Measurements from ENCODE around the gene RHBDL1.
A peak's percentile ranks its signal among the peaks of the same experiment; 100 is the strongest.

Gene RHBDL1

GRCh38 chr16:695355-696089 is 20.1 kb downstream of the RHBDL1 start:
- Histone ChIP-seq H3K9me3 (ENCODE audit: control insufficient read depth in 2 of 2, low read length in 2 of 2) (no peaks in the 10 kb centered on the region), H3K4me3 (ENCODE audit: low read length in 2 of 2) (peak overlapping the region; percentile 59 to 73), H3K9ac (ENCODE audit: low read depth in 1 of 2, low read length in 2 of 2) (peak overlapping the region; percentile 33 to 41), H3K27ac (ENCODE audit: low read depth in 2 of 2, low read length in 2 of 2) (peak overlapping the region; percentile 50 to 86), H3K27me3 (ENCODE audit: control insufficient read depth in 2 of 2, insufficient read depth in 2 of 2, low read length in 2 of 2) (peaks cover 8 to 14% of the 10 kb centered on the region in 2 donors), H3K4me1 (ENCODE audit: control insufficient read depth in 2 of 2, insufficient read depth in 2 of 2, low read length in 2 of 2) (peaks cover 10 to 16% of the 10 kb centered on the region in 2 donors), H3K36me3 (ENCODE audit: control insufficient read depth in 2 of 2, insufficient read depth in 2 of 2, low read length in 2 of 2) (no peaks in the 10 kb centered on the region)

- Histone ChIP-seq H3K9ac (ENCODE audit: low read depth in 1 of 2, low read length in 2 of 2) (no peak overlapping the region), H3K27me3 (ENCODE audit: control insufficient read depth in 2 of 2, insufficient read depth in 2 of 2, low read length in 2 of 2) (peaks cover 29 to 40% of the 10 kb centered on the region in 2 donors), H3K4me1 (ENCODE audit: control insufficient read depth in 2 of 2, insufficient read depth in 2 of 2, low read length in 2 of 2) (peaks cover 10 to 14% of the 10 kb centered on the region in 2 donors), H3K4me3 (ENCODE audit: low read length in 2 of 2) (no peak overlapping the region), H3K9me3 (ENCODE audit: control insufficient read depth in 2 of 2, low read length in 2 of 2) (no peaks in the 10 kb centered on the region), H3K27ac (ENCODE audit: low read depth in 2 of 2, low read length in 2 of 2) (no peak overlapping the region), H3K36me3 (ENCODE audit: control insufficient read depth in 2 of 2, insufficient read depth in 2 of 2, low read length in 2 of 2) (no peaks in the 10 kb centered on the region)
These were observed 23.6 kb downstream of the RHBDL1 start for GRCh38 chr16:698911-699671.

- Histone ChIP-seq H3K4me1 (ENCODE audit: control insufficient read depth in 2 of 2, insufficient read depth in 2 of 2, low read length in 2 of 2) (peaks cover 1 to 4% of the 10 kb centered on the region in 2 donors), H3K4me3 (ENCODE audit: low read length in 2 of 2) (no peak overlapping the region), H3K27me3 (ENCODE audit: control insufficient read depth in 2 of 2, insufficient read depth in 2 of 2, low read length in 2 of 2) (peaks cover 29 to 45% of the 10 kb centered on the region in 2 donors), H3K9ac (ENCODE audit: low read depth in 1 of 2, low read length in 2 of 2) (no peak overlapping the region), H3K9me3 (ENCODE audit: control insufficient read depth in 2 of 2, low read length in 2 of 2) (no peaks in the 10 kb centered on the region), H3K36me3 (ENCODE audit: control insufficient read depth in 2 of 2, insufficient read depth in 2 of 2, low read length in 2 of 2) (no peaks in the 10 kb centered on the region), H3K27ac (ENCODE audit: low read depth in 2 of 2, low read length in 2 of 2) (no peak overlapping the region)
These were observed 25.5 kb downstream of the RHBDL1 start for GRCh38 chr16:700684-701584.

GRCh38 chr16:702341-702740 is 26.9 kb downstream of the RHBDL1 start:
- Histone ChIP-seq H3K27me3 (ENCODE audit: control insufficient read depth in 2 of 2, insufficient read depth in 2 of 2, low read length in 2 of 2) (peaks cover 41 to 58% of the 10 kb centered on the region in 2 donors), H3K4me1 (ENCODE audit: control insufficient read depth in 2 of 2, insufficient read depth in 2 of 2, low read length in 2 of 2) (no peaks in the 10 kb centered on the region), H3K9me3 (ENCODE audit: control insufficient read depth in 2 of 2, low read length in 2 of 2) (no peaks in the 10 kb centered on the region), H3K9ac (ENCODE audit: low read depth in 1 of 2, low read length in 2 of 2) (no peak overlapping the region), H3K27ac (ENCODE audit: low read depth in 2 of 2, low read length in 2 of 2) (no peak overlapping the region), H3K36me3 (ENCODE audit: control insufficient read depth in 2 of 2, insufficient read depth in 2 of 2, low read length in 2 of 2) (no peaks in the 10 kb centered on the region), H3K4me3 (ENCODE audit: low read length in 2 of 2) (no peak overlapping the region)

- Histone ChIP-seq H3K4me3 (ENCODE audit: low read length in 2 of 2) (no peak overlapping the region), H3K27me3 (ENCODE audit: control insufficient read depth in 2 of 2, insufficient read depth in 2 of 2, low read length in 2 of 2) (peaks cover 47 to 68% of the 10 kb centered on the region in 2 donors), H3K9ac (ENCODE audit: low read depth in 1 of 2, low read length in 2 of 2) (no peak overlapping the region), H3K36me3 (ENCODE audit: control insufficient read depth in 2 of 2, insufficient read depth in 2 of 2, low read length in 2 of 2) (no peaks in the 10 kb centered on the region), H3K4me1 (ENCODE audit: control insufficient read depth in 2 of 2, insufficient read depth in 2 of 2, low read length in 2 of 2) (no peaks in the 10 kb centered on the region), H3K27ac (ENCODE audit: low read depth in 2 of 2, low read length in 2 of 2) (no peak overlapping the region), H3K9me3 (ENCODE audit: control insufficient read depth in 2 of 2, low read length in 2 of 2) (no peaks in the 10 kb centered on the region)
These were observed 27.9 kb downstream of the RHBDL1 start for GRCh38 chr16:703406-703805.

GRCh38 chr16:704047-704446 is 28.6 kb downstream of the RHBDL1 start:
- Histone ChIP-seq H3K9me3 (ENCODE audit: control insufficient read depth in 2 of 2, low read length in 2 of 2) (no peaks in the 10 kb centered on the region), H3K4me1 (ENCODE audit: control insufficient read depth in 2 of 2, insufficient read depth in 2 of 2, low read length in 2 of 2) (no peaks in the 10 kb centered on the region), H3K4me3 (ENCODE audit: low read length in 2 of 2) (no peak overlapping the region), H3K9ac (ENCODE audit: low read depth in 1 of 2, low read length in 2 of 2) (no peak overlapping the region), H3K36me3 (ENCODE audit: control insufficient read depth in 2 of 2, insufficient read depth in 2 of 2, low read length in 2 of 2) (no peaks in the 10 kb centered on the region), H3K27me3 (ENCODE audit: control insufficient read depth in 2 of 2, insufficient read depth in 2 of 2, low read length in 2 of 2) (peaks cover 47 to 73% of the 10 kb centered on the region in 2 donors), H3K27ac (ENCODE audit: low read depth in 2 of 2, low read length in 2 of 2) (no peak overlapping the region)

GRCh38 chr16:704552-705380 is 29.3 kb downstream of the RHBDL1 start:
- H3K36me3 ChIP-seq (ENCODE audit: control insufficient read depth in 2 of 2, insufficient read depth in 2 of 2, low read length in 2 of 2), result no peaks in the 10 kb centered on the region
- H3K27ac ChIP-seq (ENCODE audit: low read depth in 2 of 2, low read length in 2 of 2), result no peak overlapping the region
- no peaks in the 10 kb centered on the region for H3K4me1 ChIP-seq (ENCODE audit: control insufficient read depth in 2 of 2, insufficient read depth in 2 of 2, low read length in 2 of 2)
- peaks cover 48 to 78% of the 10 kb centered on the region in 2 donors for H3K27me3 ChIP-seq (ENCODE audit: control insufficient read depth in 2 of 2, insufficient read depth in 2 of 2, low read length in 2 of 2)
- H3K4me3 ChIP-seq (ENCODE audit: low read length in 2 of 2), result no peak overlapping the region
- H3K9me3 ChIP-seq (ENCODE audit: control insufficient read depth in 2 of 2, low read length in 2 of 2), result no peaks in the 10 kb centered on the region
- no peak overlapping the region for H3K9ac ChIP-seq (ENCODE audit: low read depth in 1 of 2, low read length in 2 of 2)

- H3K4me3 ChIP-seq (ENCODE audit: low read length in 2 of 2), result no peak within 1 kb of the TSS
- peaks cover 47 to 83% of the 10 kb centered on the region in 2 donors for H3K27me3 ChIP-seq (ENCODE audit: control insufficient read depth in 2 of 2, insufficient read depth in 2 of 2, low read length in 2 of 2)
- no peak within 1 kb of the TSS for H3K27ac ChIP-seq (ENCODE audit: low read depth in 2 of 2, low read length in 2 of 2)
- no peaks in the 10 kb centered on the region for H3K36me3 ChIP-seq (ENCODE audit: control insufficient read depth in 2 of 2, insufficient read depth in 2 of 2, low read length in 2 of 2)
- no peaks in the 10 kb centered on the region for H3K9me3 ChIP-seq (ENCODE audit: control insufficient read depth in 2 of 2, low read length in 2 of 2)
- H3K9ac ChIP-seq (ENCODE audit: low read depth in 1 of 2, low read length in 2 of 2), result no peak within 1 kb of the TSS
- H3K4me1 ChIP-seq (ENCODE audit: control insufficient read depth in 2 of 2, insufficient read depth in 2 of 2, low read length in 2 of 2), result no peaks in the 10 kb centered on the region
These were observed 30.1 kb downstream of the RHBDL1 start, which contains the start of gene FBXL16 for GRCh38 chr16:705431-706188. FBXL16 (minus strand) TSS chr16:705801; CDS start chr16:697405, 8,396 bp downstream.

All from mucosa of rectum (tissue), 2 donors.